ENCODE data around the gene IPO5. TPM values are rescaled to one million over a fixed set of nuclear protein-coding genes. Genes with fewer than 3 reads are reported as not detected.
"Not testable (repeated sequence)": the region's sequence is repeated elsewhere in the genome, so short reads cannot be mapped to it uniquely, and the experiment has no call there.

Gene IPO5
- total RNA-seq, 1 donor from 2014 or later, result 191 TPM

DNA sequence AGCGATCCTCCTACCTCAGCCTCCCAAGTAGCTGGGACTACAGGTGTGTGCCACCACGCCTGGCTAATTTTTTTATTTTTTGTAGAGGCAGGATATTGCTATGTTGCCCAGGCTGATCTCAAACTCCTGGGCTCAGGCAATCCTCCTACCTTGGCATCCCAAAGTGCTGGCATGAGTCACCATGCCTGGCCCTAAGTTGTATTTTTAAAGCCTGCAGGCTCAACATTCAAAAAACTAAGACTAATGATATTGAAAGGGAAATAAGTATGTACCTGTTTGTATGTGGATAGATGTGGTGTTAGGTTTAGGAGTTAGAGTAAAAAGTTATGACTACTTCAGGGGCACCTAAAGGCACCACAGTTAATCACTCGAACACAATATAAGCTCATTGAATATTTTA is 5.4 kb upstream of the IPO5 start:
- DNase-seq (ENCODE audit: low read depth), result no peak

DNA sequence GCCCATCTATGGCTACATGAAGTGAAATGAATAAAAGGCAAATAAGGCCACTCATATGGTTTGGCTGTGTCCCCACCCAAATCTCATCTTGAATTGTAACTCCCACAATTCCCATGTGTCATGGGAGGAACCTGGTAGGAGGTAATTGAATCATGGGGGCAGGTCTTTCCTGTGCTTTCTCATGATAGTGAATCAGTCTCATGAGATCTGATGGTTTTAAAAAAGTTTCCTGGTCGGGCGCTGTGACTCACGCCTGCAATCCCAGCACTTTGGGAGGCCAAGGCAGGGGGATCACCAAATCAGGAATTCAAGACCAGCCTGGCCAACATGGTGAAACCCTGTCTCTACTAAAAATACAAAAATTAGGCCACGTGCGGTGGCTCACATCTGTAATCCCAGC is 4.2 kb upstream of the IPO5 start:
- DNase-seq (ENCODE audit: low read depth), result not testable (repeated sequence)

DNA sequence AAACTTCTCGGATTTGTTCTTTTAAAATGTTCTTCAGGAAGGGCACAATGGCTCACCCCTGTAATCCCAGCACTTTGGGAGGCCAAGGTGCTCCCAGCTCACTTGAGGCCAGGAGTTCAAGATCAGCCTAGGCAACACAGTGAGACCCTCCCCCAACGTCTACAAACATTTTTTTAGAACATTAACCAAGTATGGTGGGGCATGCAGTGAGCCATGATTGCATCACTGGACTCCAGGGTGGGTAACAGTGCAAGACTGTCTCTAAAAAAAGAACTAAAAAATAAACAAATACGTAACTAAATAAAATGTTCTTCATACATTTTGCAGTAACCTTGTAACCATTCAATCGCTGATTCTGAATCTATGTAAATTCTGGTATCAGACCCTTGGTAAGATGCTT is 2.1 kb upstream of the IPO5 start:
- DNase-seq (ENCODE audit: low read depth), result no peak

DNA sequence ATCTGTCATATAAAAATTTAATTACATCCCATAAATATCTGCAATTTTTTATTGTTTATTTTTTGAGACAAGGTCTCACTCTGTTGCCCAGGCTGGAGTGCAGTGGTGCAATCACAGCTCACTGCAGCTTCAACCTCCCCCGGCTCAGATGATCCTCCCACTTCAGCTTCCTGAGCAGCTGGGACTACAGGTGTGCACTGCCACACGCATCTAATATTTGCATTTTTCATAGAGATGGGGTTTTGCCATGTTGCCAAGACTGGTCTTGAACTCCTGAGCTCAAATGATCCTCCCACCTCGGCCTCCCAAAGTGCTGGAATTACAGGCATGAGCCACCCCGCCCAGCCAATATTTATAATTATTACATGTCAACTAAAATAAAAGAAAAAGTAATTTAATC is 644 bp upstream of the IPO5 start:
- DNase-seq (ENCODE audit: low read depth), result not testable (repeated sequence)

DNA sequence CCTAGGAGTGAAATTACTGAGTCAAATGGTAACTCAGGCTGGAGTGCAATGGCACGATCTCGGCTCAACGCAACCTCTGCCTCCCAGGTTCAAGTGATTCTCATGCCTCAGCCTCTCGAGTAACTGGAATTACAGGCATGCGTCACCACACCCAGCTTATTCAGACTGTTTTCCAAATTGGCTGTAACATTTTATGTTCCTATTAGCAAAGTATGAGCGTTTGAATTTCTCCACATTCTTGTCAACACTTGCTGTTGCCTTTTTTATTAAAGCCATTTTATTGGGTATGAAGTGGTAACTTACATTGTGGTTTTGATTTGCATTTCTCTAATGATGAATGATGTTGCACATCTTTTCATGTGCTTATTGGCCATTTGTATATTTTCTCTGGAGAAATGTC is 7.9 kb downstream of the IPO5 start:
- DNase-seq (ENCODE audit: low read depth), result no peak

DNA sequence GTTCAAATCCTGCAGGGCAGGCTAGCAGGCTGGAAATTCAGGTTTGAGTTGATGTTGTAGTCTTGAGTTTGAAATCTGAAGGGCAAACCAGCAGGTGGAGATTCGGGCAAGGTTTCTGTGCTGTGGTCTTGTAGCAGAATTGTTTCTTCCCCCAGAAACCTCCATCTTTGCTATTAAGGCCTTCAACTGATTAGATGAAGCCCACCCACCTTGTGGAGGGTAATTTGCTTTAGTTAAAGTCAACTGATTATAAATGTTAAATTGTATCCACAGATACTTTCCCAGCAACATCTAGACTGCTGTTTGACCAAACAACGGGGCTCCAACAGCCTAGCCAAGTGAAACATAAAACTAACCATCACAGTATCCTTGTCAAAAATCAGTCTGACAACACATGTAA is 9.4 kb downstream of the IPO5 start:
- no peak for DNase-seq (ENCODE audit: low read depth)

DNA sequence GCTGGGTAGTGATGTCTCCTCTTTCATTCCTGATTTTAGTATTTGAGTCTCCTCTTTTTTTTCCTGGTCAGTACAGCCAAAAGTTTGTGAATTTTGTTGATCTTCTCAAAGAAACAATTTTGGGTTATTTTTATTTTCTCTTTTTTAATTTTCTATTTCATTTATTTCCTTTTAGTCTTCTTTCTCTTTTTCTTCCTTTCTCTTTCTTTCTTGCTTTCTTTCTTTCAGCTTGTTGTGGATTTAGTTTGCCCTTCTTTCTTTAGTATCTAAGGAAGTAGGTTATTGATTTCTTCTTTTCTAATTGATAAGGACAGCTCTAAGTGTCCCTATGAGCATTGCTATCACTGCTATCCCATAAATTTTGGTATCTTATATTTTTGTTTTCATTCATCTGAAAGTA is 13.8 kb downstream of the IPO5 start:
- DNase-seq (ENCODE audit: low read depth), result no peak

DNA sequence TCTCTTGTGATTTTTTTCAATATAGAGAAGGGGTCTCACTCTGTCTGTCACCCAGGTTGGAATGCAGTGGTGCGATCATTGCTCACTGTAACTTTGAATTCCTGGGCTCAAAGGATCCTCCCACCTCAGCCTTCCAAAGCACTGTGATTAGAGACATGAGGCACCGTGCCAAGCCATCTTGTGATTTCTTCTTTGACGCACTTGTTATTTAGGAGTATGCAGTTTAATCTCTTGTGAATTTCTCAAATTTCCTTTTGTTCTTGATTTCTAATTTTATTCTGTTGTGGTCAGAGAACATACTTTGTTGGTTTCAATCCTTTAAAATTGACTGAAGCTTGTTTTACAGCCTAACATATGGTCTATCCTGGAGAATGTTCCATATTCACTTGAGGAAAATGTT is 14.5 kb downstream of the IPO5 start:
- DNase-seq (ENCODE audit: low read depth), result peak; percentile 75

DNA sequence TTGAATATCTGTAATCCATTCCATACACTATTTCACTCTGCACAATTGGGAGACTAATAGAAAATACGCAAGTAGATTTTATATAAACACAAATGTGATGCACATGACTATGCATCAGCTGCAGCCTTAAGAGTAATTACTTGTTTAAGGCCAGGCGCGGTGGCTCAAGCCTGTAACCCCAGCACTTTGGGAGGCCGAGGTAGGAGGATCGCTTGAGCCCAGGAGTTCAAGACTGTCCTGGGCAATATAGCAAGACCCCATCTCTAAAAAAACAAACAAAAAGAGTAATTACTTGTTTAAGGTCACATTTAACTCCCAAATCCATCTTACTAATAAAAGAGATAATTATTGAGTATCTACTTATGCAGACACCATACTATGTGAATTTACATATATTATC is 18.0 kb downstream of the IPO5 start:
- no peak for DNase-seq (ENCODE audit: low read depth)

DNA sequence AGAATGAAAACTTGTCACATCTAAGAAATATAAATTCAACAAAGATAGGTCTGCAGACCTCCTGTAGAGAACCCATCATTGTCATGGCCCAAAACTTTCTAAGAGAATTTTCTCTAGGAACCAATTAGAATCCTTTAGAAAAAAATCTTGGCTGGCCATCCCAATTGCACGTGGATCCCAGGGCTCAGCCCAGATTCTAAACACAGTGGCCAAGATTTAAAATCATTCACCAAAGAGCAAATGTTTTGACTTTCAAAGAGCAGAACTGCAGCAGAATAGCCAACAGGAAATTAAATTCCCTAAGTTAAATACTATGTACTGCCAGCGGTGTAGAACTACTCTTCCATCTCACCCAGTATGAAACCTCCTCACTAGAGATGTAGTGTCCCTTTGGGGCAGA is 21.3 kb downstream of the IPO5 start:
- DNase-seq (ENCODE audit: low read depth), result no peak

DNA sequence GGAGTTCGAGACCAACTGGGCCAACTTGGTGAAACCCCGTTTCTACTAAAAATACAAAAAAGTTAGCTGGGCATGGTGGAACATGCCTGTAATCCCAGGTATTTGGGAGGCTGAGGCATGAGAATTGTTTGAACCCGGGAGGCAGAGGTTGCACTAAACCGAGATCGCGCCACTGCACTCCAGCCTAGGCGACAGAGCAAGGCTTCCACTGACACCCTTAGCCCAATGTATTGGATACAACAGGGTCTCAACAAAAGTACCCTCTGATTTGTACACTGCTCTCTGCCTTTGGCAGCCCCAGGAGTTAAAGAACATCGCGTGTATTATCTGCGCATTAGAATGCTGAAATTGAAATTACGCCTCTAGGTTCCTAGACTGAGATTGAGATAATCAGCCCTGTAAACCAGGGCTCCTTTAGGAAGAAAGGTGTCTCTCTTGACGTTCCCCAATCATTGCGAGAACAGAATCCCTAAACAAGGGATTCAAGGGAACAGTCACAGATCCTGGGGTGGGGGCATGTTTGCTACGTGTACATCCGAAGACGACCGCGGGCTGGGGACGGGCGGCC is 21.9 kb downstream of the IPO5 start:
- DNase-seq (ENCODE audit: low read depth), result no peak

DNA sequence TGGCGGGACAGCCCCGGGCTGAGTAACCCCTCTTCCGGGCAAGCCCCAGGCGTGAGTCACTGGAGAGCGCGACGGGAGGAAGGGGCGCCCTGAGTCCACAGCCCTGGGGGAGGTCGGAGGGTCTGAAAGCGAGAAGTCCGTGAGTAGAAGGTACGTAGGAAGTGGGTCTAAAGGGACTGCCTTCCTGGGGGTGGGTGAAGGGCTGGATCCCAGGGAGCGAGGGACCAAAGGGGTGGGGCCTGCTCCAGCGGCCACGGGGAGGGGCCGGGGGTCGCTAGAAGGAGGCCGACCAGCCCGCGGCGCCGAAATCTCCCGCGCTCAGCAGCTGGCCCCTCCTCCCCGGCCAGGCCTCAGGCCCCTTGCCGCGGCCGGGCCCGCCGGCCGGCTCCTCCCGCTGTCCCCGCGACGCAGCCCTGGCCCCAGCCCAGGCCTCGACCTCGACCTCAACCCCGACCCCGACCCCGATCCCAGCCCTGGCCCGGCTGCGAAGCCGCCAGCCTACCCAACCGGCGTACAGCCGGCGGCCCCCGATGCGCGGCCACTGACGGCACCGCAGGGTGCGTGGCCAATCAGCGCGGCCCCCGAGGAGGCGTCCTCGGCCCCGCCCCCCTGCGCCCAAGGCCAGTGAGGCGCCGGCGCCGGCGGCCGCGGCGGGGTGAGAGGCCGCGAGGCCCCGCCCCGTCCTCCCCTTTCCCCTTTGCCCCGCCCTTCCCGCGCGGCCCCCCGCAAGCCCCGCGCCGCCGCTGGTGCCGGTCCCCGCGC is 22.6 kb downstream of the IPO5 start:
- peak; percentile 91 for DNase-seq (ENCODE audit: low read depth)

DNA sequence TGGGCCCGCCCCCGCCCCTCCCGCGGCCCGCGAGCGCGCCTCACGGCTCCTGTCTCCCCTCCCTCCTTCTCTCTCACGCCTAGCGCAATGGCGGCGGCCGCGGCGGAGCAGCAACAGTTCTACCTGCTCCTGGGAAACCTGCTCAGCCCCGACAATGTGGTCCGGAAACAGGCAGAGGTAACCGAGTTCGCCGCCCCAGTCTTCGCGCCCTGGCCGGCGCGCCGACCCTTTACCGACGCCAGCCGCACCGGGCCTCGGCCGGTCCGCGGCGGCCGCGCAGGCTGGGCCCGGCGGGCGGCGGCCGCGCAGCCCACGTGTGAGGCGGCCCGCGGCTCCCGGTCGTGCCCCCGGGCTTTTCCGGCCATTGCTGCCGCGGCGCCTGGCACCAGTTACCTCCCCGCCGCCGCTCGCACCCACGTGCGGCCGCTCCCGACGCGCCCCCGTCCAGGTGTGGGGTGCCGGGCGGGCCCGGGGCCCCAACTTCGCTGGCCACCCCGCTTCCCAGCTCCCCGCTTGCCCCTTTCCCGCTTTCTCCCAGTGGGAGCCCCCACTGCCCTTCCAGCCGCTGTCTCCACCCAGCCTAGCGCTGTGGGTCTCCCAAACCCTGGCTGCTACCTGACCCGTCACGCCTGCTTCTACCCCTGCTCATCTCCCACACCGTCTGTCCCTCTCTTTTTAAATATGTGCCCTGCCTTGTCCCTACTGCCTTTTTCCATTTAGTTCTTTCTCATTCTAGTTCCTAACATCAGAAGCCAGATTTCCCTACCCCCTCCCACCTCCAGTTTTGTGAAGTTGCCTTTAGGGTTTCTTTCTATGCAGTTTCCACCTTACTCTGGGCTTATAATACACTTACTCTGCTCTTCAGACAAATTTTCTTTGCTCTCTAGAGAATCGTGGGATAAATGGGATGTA is 23.4 kb downstream of the IPO5 start:
- peak; percentile 17 for DNase-seq (ENCODE audit: low read depth)

DNA sequence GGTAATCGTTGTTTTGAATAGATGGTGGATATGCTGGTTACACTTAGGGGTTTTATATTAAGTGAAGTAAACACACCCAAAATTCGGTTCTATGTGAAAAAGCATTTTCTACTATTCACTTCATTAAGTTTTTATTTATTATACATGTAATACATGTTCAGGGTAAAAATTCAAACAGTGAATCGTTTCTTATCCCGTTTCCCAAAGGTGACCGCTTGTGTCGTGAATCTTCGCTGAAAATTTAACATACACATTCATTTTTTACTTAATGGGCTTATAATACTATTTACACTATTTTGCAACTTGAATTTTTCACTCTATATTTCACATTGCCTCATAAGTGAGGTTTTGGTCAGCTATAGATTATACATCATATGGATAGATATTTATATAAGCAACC is 24.5 kb downstream of the IPO5 start:
- no peak for DNase-seq (ENCODE audit: low read depth)

DNA sequence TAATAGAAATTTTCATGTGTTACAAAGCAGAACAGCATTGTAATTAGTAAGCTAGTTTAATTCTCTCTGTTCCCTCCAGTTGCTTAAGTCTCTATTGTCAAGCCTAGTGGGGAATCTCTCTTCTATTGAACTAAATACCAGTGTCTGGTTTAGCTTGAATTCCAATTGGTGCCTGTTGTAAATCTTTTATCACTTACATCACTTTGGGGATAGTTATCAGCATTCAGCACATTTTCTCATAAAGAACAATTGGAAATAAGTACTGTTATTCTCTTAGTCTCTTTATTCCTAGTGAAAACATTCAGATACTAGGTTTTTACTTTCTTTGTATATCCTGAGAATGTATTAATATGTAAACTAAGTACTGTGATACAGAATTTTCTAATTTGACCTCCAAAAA is 25.2 kb downstream of the IPO5 start:
- peak; percentile 22 for DNase-seq (ENCODE audit: low read depth)

DNA sequence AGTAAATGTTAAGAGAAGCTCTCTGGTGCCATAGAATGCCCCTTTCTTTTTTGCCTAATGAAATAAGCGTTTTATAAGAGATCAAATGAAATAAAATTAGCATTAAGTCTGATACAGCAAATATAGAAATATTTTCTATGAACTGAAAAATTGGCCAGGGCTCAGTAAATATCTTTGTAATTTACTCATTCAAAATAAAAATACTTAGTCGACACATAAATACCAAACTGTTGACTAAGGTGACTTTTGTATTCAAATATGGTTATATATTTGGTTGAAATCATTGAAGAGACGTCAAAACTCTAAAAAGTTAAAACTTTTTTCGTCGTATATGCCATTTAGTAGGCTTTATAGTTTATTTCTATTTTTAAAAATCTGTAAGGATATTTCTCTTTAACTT is 25.6 kb downstream of the IPO5 start:
- peak; percentile 16 for DNase-seq (ENCODE audit: low read depth)

DNA sequence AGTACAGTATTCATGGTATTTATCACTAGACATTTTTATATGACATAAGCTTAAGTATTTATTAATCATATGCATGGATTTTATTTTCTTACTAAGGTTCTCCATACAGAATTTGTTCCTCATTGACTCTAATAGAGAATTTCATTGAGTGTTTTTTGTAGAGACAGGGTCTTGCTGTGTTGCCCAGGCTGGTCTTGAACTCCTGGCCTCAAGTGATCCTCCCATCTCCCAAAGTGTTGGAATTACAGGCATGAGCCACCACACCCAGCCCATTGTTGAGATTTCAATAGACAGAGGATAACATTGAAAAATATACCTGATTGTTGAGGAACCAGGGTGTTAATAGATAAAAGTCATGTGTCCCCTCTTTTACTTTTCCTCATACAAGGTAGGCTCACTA is 26.1 kb downstream of the IPO5 start:
- DNase-seq (ENCODE audit: low read depth), result no peak

DNA sequence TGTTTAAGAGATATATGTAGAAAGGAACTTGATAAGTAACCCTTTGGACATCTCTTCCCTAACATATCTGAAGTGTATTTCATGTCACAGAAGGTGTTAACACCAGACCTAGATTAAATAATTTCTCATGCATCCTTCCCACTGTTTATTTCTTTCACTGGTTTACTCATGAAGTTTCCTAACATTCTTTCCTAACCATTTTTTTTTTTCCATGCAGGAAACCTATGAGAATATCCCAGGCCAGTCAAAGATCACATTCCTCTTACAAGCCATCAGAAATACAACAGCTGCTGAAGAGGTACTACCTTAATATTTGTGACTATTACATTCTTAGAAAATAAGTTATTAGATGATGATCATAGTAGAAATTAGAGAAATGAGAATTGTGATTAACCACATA is 28.8 kb downstream of the IPO5 start:
- DNase-seq (ENCODE audit: low read depth), result peak; percentile 16

DNA sequence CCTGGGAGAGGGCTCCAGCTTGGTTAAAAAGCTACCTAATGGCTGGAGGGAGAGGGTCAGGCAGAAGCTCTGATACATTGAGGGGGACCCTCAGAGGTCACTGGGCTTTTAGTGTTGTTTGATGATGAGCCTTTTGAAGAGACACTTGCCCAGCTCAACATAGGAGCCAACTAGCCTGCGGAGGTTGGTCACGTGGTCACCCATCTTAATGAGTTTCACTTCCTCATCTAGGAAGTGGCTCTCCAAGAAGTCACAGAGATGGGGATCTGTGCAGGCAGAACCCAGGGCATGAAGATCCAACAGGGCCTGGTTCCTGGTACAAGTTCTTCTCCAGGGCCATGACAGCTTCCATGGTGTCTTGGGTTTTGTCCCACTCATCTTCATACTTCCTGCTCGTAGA is 33.4 kb downstream of the IPO5 start:
- DNase-seq (ENCODE audit: low read depth), result no peak

DNA sequence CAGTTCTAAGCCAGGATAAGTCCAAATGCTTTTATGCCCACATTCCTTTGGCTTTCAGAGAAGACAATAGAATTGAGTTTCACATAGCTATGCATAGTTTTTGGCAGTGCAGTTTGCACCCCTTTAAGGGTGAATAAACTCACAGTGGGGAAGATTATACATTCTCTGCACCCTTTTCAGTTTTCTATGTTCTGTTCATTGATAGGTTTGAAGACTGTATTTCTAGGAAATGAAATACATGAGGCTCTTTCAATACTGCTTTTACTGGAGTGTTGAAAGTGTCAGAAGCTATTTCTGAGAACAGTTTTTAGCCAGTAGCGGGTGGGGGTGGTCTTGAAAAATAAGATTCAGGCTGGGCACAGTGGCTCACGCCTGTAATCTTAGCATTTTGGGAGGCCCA is 46.2 kb downstream of the IPO5 start:
- DNase-seq (ENCODE audit: low read depth), result no peak

DNA sequence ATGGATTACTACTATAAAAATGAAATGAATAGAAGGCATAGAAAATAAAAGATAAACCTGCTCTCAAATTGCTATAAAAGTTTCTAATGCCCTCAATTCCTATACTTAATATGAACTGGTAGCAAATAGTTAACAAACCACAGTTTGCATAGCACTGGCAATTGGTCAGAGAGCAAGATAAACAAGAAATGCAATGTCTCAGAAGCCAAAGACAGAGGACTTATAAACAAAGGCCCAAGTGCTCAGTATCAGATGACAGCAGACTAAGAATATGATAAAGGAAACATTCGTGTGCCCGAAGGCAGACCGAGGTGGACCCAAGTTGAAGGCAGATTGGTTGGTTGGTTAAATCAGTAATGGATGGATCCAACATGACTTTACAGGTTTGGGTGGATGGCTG is 50.6 kb downstream of the IPO5 start:
- peak; percentile 39 for DNase-seq (ENCODE audit: low read depth)

DNA sequence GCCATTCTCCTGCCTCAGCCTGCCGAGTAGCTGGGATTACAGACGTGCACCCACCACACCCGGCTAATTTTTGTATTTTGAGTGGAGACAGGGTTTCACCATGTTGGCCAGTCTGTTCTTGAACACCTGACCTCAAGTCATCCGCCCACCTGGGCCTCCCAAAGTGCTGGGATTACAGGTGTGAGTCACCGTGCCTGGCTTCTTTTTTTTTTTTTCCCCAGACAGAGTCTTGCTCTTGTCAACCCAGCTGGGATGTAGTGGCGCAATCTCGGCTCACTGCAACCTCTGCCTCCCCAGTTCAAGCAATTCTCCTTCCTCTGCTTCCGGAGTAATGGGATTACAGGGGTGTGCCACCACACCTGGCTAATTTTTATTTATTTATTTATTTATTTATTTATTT is 51.5 kb downstream of the IPO5 start:
- DNase-seq (ENCODE audit: low read depth), result not testable (repeated sequence)

Data from myocyte (in vitro differentiated cells).